Smooth muscle cell of the pulmonary artery (primary cell): Measurements from ENCODE around the gene CNGA4. TPM values are rescaled to one million over a fixed set of nuclear protein-coding genes. Genes with fewer than 3 reads are reported as not detected.

Experiments used
- total RNA-seq: library from RNA; depleted of rRNA; stranded (reverse); fragments of >200 nt; gene quantifications from 2 replicates; pipeline ENCODE4 v1.2.3, GENCODE V29; 2014

Gene CNGA4
- 0.07 and 0.17 TPM in 2 replicates for total RNA-seq

GRCh38 chr11:6238902-6239301 is at the start of gene CNGA4:
Gene CNGA4, plus strand, starts transcription at chr11:6239089. Its CDS starts 118 bp downstream, at chr11:6239207.

GRCh38 chr11:6199174-6199810 is 39.6 kb upstream of the CNGA4 start, which contains the start of gene OR52W1:
Gene OR52W1, plus strand, starts transcription at chr11:6199224. Its CDS starts 0 bp downstream, at chr11:6199224.

GRCh38 chr11:6205366-6205765 is 33.5 kb upstream of the CNGA4 start, which contains the start of gene C11orf42:
Gene C11orf42, plus strand, starts transcription at chr11:6205557. Its CDS starts 59 bp downstream, at chr11:6205616.

GRCh38 chr11:6234387-6235107 is 4.3 kb upstream of the CNGA4 start, which contains the start of gene FHIP1B:
Gene FHIP1B, minus strand, starts transcription at chr11:6234636. Its CDS starts 10,120 bp downstream, at chr11:6224516.

Other genes with a start within 250 kb of the CNGA4 start
- not detected in 2 replicates for gene OR56A4, start 232.1 kb upstream of the CNGA4 start, total RNA-seq
- not detected in 2 replicates for gene OR56A1, start 208.3 kb upstream of the CNGA4 start, total RNA-seq
- gene OR56B4, start 131.4 kb upstream of the CNGA4 start, total RNA-seq: not detected in 2 replicates
- gene OR52B2, start 68.8 kb upstream of the CNGA4 start, total RNA-seq: not detected in 2 replicates
- gene OR52W1, start 39.9 kb upstream of the CNGA4 start, total RNA-seq: not detected in 2 replicates
- not detected in 2 replicates for gene C11orf42, start 33.5 kb upstream of the CNGA4 start, total RNA-seq
- 13.3 and 21.1 TPM in 2 replicates for gene FHIP1B, start 4.5 kb upstream of the CNGA4 start, total RNA-seq
- not detected in 2 replicates for gene CCKBR, start 20.7 kb downstream of the CNGA4 start, total RNA-seq
- 53.3 and 111 TPM in 2 replicates for gene CAVIN3, start 81.4 kb downstream of the CNGA4 start, total RNA-seq
- 91.4 and 111 TPM in 2 replicates for gene SMPD1, start 151.4 kb downstream of the CNGA4 start, total RNA-seq
- 41.9 and 50.6 TPM in 2 replicates for gene APBB1, start 180.0 kb downstream of the CNGA4 start, total RNA-seq
- 0.78 and 0.92 TPM in 2 replicates for gene HPX, start 201.9 kb downstream of the CNGA4 start, total RNA-seq
- 40.8 and 53.7 TPM in 2 replicates for gene TRIM3, start 234.9 kb downstream of the CNGA4 start, total RNA-seq
- gene ARFIP2, start 242.2 kb downstream of the CNGA4 start, total RNA-seq: 49.1 and 51.6 TPM in 2 replicates
- 34.3 and 36.7 TPM in 2 replicates for gene TIMM10B, start 242.4 kb downstream of the CNGA4 start, total RNA-seq